Glutamatergic neuron (in vitro differentiated cells): ENCODE results near the gene LIPI. TPM values are rescaled to one million over a fixed set of nuclear protein-coding genes. Genes with fewer than 3 reads are reported as not detected.
"Not testable (repeated sequence)": the region's sequence is repeated elsewhere in the genome, so short reads cannot be mapped to it uniquely, and the experiment has no call there.

Experiments
- DNase-seq: peaks from one replicate; pipeline ENCODE4 v3.0.0; 2022
- H3K27ac Mint-ChIP-seq: one replicate; pipeline ENCODE4 v1.8.0; 2020; ENCODE audit warnings: mild to moderate bottlenecking, mixed read lengths, inconsistent platforms; ENCODE audit not compliant: unreplicated experiment
- H3K27me3 Mint-ChIP-seq: one replicate; pipeline ENCODE4 v1.8.0; 2020; ENCODE audit warnings: mild to moderate bottlenecking, moderate library complexity, mixed read lengths, inconsistent platforms; ENCODE audit not compliant: unreplicated experiment
- H3K36me3 Mint-ChIP-seq: one replicate; pipeline ENCODE4 v1.8.0; 2020; ENCODE audit warnings: mild to moderate bottlenecking, mixed read lengths, inconsistent platforms; ENCODE audit not compliant: unreplicated experiment
- H3K4me1 Mint-ChIP-seq: one replicate; pipeline ENCODE4 v1.8.0; 2020; ENCODE audit warnings: mild to moderate bottlenecking, low read depth, mixed read lengths, inconsistent platforms; ENCODE audit not compliant: unreplicated experiment
- H3K4me3 Mint-ChIP-seq: one replicate; pipeline ENCODE4 v1.8.0; 2020; ENCODE audit warnings: mild to moderate bottlenecking, mixed read lengths, inconsistent platforms; ENCODE audit not compliant: unreplicated experiment
- H3K9me3 Mint-ChIP-seq: one replicate; pipeline ENCODE4 v1.8.0; 2020; ENCODE audit warnings: mild to moderate bottlenecking, moderate library complexity, mixed read lengths, inconsistent platforms; ENCODE audit not compliant: unreplicated experiment
- total RNA-seq: library from RNA; stranded (reverse); fragmentation: NEBNext Ultra II Directional; extraction: Animal tissue kit (Norgen Biotek cat#: 25700); gene quantifications from one replicate; pipeline ENCODE4 v1.2.1, GENCODE V29; 2021; ENCODE audit not compliant: unreplicated experiment
- TF ChIP-seq, protein P1 (sequence below): fragments of 200-600 bp; sonication (generic); IDR thresholded peaks from one replicate; pipeline ENCODE4 v1.5.0; 2021; ENCODE audit not compliant: partially characterized antibody, unreplicated experiment

LIPI gene
- total RNA-seq, 1 donor from 2014 or later = not detected

DNA sequence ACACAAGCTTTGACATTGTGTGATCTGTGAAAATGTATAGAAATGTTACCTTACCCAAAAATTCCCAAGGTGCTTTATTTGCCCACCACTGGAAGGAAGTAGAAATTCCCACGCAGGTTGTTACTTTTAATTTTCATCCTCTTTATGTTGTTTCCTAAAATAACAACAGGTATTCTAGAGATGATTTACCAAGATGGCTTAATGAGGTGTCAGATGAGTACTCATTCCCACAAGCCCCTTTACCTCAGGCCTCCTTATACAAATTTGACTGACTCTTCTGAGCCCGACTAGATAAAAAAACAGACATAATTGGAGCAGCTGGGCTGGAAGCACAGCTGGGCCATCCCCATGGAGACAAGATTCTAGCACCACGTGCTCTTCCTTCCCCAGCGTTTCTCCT lies 114.6 kb downstream of the LIPI start:
- DNase-seq = no peak
- Mint-ChIP-seq H3K4me1 (no peaks in the 10 kb centered on the region), H3K27ac (no peak overlapping the region), H3K9me3 (peaks cover 3% of the 10 kb centered on the region), H3K4me3 (no peak overlapping the region), H3K27me3 (peaks cover 3% of the 10 kb centered on the region), H3K36me3 (peaks cover 6% of the 10 kb centered on the region)
- TF ChIP-seq, protein P1, sequence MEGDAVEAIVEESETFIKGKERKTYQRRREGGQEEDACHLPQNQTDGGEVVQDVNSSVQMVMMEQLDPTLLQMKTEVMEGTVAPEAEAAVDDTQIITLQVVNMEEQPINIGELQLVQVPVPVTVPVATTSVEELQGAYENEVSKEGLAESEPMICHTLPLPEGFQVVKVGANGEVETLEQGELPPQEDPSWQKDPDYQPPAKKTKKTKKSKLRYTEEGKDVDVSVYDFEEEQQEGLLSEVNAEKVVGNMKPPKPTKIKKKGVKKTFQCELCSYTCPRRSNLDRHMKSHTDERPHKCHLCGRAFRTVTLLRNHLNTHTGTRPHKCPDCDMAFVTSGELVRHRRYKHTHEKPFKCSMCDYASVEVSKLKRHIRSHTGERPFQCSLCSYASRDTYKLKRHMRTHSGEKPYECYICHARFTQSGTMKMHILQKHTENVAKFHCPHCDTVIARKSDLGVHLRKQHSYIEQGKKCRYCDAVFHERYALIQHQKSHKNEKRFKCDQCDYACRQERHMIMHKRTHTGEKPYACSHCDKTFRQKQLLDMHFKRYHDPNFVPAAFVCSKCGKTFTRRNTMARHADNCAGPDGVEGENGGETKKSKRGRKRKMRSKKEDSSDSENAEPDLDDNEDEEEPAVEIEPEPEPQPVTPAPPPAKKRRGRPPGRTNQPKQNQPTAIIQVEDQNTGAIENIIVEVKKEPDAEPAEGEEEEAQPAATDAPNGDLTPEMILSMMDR = no peak

GRCh38 chr21:14095056-14095455 lies 115.7 kb downstream of the LIPI start:
- Mint-ChIP-seq H3K27me3 (peaks cover 3% of the 10 kb centered on the region), H3K36me3 (peaks cover 6% of the 10 kb centered on the region)

DNA sequence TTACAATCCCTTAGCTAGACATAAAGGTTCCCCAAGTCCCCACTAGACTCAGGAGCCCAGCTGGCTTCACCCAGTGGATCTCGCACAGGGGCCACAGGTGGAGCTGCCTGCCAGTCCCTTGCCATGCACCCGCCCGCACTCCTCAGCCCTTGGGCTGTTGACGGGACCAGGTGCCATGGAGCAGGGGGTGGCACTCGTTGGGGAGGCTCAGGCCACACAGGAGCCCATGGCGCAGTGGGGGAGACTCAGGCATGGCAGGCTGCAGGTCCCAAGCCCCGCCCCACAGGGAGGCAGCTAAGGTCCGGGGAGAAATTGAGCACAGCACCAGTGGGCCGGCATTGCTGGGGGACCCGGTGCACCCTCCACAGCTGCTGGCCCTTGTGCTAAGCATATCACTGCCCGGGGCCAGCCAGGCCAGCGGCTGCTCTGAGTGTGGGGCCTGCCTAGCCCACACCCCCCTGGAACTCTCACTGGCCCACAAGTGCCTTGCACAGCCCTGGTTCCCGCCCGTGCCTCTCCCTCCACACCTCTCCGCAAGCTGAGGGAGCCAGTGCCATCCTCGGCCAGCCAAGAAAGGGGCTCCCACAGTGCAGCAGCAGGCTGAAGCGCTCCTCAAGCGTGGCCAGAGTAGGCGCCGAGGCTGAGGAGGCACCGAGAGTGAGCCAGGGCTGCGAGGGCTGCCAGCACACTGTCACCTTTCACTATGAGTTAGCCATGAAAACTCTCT lies 117.8 kb downstream of the LIPI start:
- peaks cover 4% of the 10 kb centered on the region for H3K9me3 Mint-ChIP-seq
- no peaks in the 10 kb centered on the region for H3K4me1 Mint-ChIP-seq
- H3K36me3 Mint-ChIP-seq = peaks cover 3% of the 10 kb centered on the region
- no peak for DNase-seq
- TF ChIP-seq, protein P1 = no peak
- H3K27me3 Mint-ChIP-seq = peaks cover 3% of the 10 kb centered on the region
- no peak overlapping the region for H3K4me3 Mint-ChIP-seq
- no peak overlapping the region for H3K27ac Mint-ChIP-seq

More at GRCh38 chr21:14095056-14095455, 115.7 kb downstream of the LIPI start:
- TF ChIP-seq, protein P1 = no peak
- H3K9me3 Mint-ChIP-seq = peaks cover 4% of the 10 kb centered on the region
- no peak for DNase-seq
- no peak overlapping the region for H3K4me3 Mint-ChIP-seq
- no peaks in the 10 kb centered on the region for H3K4me1 Mint-ChIP-seq
- no peak overlapping the region for H3K27ac Mint-ChIP-seq

DNA sequence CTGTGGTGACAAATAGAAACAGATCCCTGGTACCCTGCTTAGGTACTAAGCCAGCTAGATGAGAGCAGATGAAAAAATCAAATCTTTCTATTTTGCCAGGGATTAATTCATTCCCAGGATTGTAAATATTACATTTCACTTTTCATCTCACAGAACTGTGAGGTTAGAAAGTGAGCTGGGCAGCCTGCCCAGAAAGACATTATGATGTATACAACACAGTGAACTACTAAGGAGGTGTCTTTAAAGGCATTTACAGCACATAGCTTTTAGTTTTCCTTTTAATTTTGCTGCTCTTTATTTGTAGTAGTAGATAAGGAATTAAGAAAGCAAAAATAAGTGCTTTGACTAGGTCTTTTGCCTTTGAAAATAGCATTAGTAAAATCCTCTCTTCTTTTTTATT lies 120.6 kb downstream of the LIPI start:
- not testable (repeated sequence) for H3K4me1 Mint-ChIP-seq, H3K9me3 Mint-ChIP-seq, H3K36me3 Mint-ChIP-seq, H3K27me3 Mint-ChIP-seq, H3K27ac Mint-ChIP-seq, DNase-seq, H3K4me3 Mint-ChIP-seq

- DNase-seq = no peak
- TF ChIP-seq, protein P1 = no peak
- Mint-ChIP-seq H3K36me3 (no peaks in the 10 kb centered on the region), H3K27me3 (peaks cover under 1% of the 10 kb centered on the region), H3K9me3 (peaks cover 2% of the 10 kb centered on the region), H3K4me1 (no peaks in the 10 kb centered on the region), H3K4me3 (no peak overlapping the region), H3K27ac (no peak overlapping the region)
Observed at GRCh38 chr21:14088391-14088790, 122.4 kb downstream of the LIPI start.
